GM19324 (cell line): ENCODE data around the gene PCED1B.
"Not testable (repeated sequence)": the region's sequence is repeated elsewhere in the genome, so short reads cannot be mapped to it uniquely, and the experiment has no call there.

Experiments used
- ATAC-seq: cut with Tn5 transposase; IDR thresholded peaks from one replicate; pipeline ENCODE4 v1.9.1; 2021; ENCODE audit warnings: mild to moderate bottlenecking, moderate library complexity; ENCODE audit not compliant: unreplicated experiment, low FRiP score

The PCED1B gene

GRCh38 chr12:47268501-47269454 is 189.4 kb downstream of the PCED1B start:
- ATAC-seq, result peak; percentile 75

GRCh38 chr12:47269916-47270315 is 190.5 kb downstream of the PCED1B start:
- no peak for ATAC-seq

GRCh38 chr12:47270782-47271664 is 191.6 kb downstream of the PCED1B start:
- no peak for ATAC-seq

GRCh38 chr12:47271800-47272239 is 192.4 kb downstream of the PCED1B start:
- no peak for ATAC-seq

- no peak for ATAC-seq
These were observed 193.2 kb downstream of the PCED1B start for GRCh38 chr12:47272412-47273190.

GRCh38 chr12:47273191-47273626 is 193.8 kb downstream of the PCED1B start:
- no peak for ATAC-seq

- no peak for ATAC-seq
These were observed 195.3 kb downstream of the PCED1B start for GRCh38 chr12:47274760-47275159.

- ATAC-seq, result no peak
These were observed 196.8 kb downstream of the PCED1B start for GRCh38 chr12:47276253-47276620.

- peak; percentile 93 for ATAC-seq
These were observed 197.3 kb downstream of the PCED1B start for GRCh38 chr12:47276621-47277309.

GRCh38 chr12:47277972-47278448 is 198.6 kb downstream of the PCED1B start:
- ATAC-seq, result no peak

GRCh38 chr12:47279758-47280157 is 200.3 kb downstream of the PCED1B start:
- not testable (repeated sequence) for ATAC-seq

GRCh38 chr12:47280543-47281300 is 201.3 kb downstream of the PCED1B start:
- no peak for ATAC-seq

- ATAC-seq, result no peak
These were observed 202.3 kb downstream of the PCED1B start for GRCh38 chr12:47281667-47282171.

- no peak for ATAC-seq
These were observed 202.8 kb downstream of the PCED1B start for GRCh38 chr12:47282206-47282605.
